Central memory CD8-positive, alpha-beta T cell (primary cell): ENCODE measurements around the gene UTP20.
A peak's percentile ranks its signal among the peaks of the same experiment; 100 is the strongest.

Experiments
- ATAC-seq: fragments of 150-1000 bp; cut with Tn5 transposase; replicated peaks from 2 replicates; pipeline ENCODE4 v1.10.0; 2022; ENCODE audit warnings: mild to moderate bottlenecking, moderate FRiP score, moderate number of reproducible peaks; ENCODE audit not compliant: poor library complexity, severe bottlenecking; ENCODE audit errors: extremely low read depth
- DNase-seq, 2 donors: peaks; one replicate each; pipeline ENCODE4 v3.0.0; 2021; ENCODE audit warnings: low spot score in 2 of 2
- H3K27ac Mint-ChIP-seq: one replicate; pipeline ENCODE4 v1.8.0; 2022; ENCODE audit warnings: low read depth, mild to moderate bottlenecking, moderate library complexity, mixed read lengths
- H3K27me3 Mint-ChIP-seq: one replicate; pipeline ENCODE4 v1.8.0; 2022; ENCODE audit warnings: mixed read lengths
- H3K36me3 Mint-ChIP-seq: one replicate; pipeline ENCODE4 v1.8.0; 2022; ENCODE audit warnings: mild to moderate bottlenecking, moderate library complexity, mixed read lengths; ENCODE audit not compliant: insufficient read depth
- H3K4me1 Mint-ChIP-seq: one replicate; pipeline ENCODE4 v1.8.0; 2022; ENCODE audit warnings: mixed read lengths
- H3K4me3 Mint-ChIP-seq: one replicate; pipeline ENCODE4 v1.8.0; 2022; ENCODE audit warnings: mild to moderate bottlenecking, moderate library complexity, mixed read lengths
- H3K9me3 Mint-ChIP-seq: one replicate; pipeline ENCODE4 v1.8.0; 2022; ENCODE audit warnings: mixed read lengths

The UTP20 gene

GRCh38 chr12:101280006-101280505 lies at the start of gene UTP20:
Gene UTP20 (plus strand): TSS chr12:101280105. CDS start chr12:101280283, 178 bp downstream.
- Mint-ChIP-seq H3K27ac (peak within 1 kb of the TSS; percentile 61), H3K27me3 (peaks cover 32% of the 10 kb centered on the region), H3K4me3 (peak within 1 kb of the TSS; percentile 91), H3K4me1 (no peaks in the 10 kb centered on the region), H3K36me3 (peaks cover 6% of the 10 kb centered on the region), H3K9me3 (no peaks in the 10 kb centered on the region)
- DNase-seq (peak; percentile 89 to 96), ATAC-seq (peak; percentile 97)

DNA sequence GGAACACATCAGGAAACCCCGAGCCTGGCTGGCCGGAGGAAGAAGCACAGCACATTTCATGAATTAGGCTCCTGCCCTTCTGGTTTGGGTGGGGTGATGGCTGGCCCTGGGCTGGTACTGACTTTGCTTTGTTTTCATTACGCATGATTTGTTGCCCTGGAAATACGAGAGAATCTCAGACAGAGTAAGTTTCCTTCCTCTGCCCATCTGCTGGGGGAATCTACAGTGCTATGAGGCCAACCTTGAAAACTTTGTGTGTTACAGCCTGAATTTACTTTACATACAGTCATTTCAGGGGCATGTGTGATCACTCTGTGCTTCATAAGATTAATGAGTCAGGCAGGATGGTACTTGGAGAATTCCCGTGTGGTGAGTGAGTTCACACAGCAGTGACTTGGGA lies 49.4 kb upstream of the UTP20 start:
- H3K36me3 Mint-ChIP-seq = no peaks in the 10 kb centered on the region
- no peaks in the 10 kb centered on the region for H3K9me3 Mint-ChIP-seq
- no peaks in the 10 kb centered on the region for H3K4me1 Mint-ChIP-seq
- no peak overlapping the region for H3K27ac Mint-ChIP-seq
- H3K27me3 Mint-ChIP-seq = peaks cover 41% of the 10 kb centered on the region
- H3K4me3 Mint-ChIP-seq = no peak overlapping the region
- ATAC-seq (no peak), DNase-seq (no peak)

DNA sequence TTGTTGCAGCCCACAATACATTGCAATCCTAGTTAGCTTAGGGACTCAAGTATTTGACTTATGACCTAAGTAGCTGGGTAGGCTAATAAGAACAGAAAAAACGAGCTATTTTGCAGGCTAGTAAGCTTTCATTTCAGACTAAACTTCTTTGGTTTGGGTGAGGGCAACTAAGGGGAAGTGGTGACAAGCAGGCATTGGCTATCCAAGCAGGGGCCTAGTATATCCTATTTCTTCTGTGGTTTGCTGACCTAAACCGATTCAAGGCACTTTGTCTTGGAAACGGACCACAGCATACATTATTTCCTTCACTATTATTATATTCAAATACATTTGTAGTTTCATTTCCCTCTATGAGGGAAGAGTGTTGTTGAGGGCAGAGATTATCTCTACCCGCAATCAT lies 48.3 kb upstream of the UTP20 start:
- DNase-seq (no peak), ATAC-seq (no peak)

DNA sequence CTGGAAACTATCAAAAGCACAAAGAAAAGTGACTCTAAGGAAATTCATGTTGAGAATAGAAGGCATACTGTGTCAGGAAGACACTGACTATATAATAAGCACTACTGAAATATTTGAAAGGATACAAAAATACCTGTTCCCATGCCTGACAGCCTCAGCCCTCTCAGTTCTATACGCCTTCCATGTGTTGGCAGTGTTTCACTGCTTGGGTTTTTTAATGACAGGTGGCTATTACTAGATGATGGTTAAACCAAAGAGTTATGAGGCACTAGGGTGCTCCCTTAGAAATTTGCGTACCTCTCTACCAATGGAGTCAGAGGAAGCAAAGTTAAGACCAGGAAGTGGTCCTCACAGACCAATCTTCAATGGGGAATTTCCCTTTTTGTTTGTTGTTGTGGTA lies 44.2 kb upstream of the UTP20 start:
- H3K36me3 Mint-ChIP-seq = no peaks in the 10 kb centered on the region
- H3K9me3 Mint-ChIP-seq = no peaks in the 10 kb centered on the region
- peaks cover 57% of the 10 kb centered on the region for H3K27me3 Mint-ChIP-seq
- DNase-seq = no peak
- ATAC-seq = no peak
- no peaks in the 10 kb centered on the region for H3K4me1 Mint-ChIP-seq
- no peak overlapping the region for H3K4me3 Mint-ChIP-seq
- no peak overlapping the region for H3K27ac Mint-ChIP-seq

More for the DNA sequence above, 48.3 kb upstream of the UTP20 start:
- no peak overlapping the region for H3K4me3 Mint-ChIP-seq
- no peaks in the 10 kb centered on the region for H3K36me3 Mint-ChIP-seq
- H3K4me1 Mint-ChIP-seq = no peaks in the 10 kb centered on the region
- H3K27me3 Mint-ChIP-seq = peaks cover 38% of the 10 kb centered on the region
- H3K9me3 Mint-ChIP-seq = no peaks in the 10 kb centered on the region
- H3K27ac Mint-ChIP-seq = no peak overlapping the region

DNA sequence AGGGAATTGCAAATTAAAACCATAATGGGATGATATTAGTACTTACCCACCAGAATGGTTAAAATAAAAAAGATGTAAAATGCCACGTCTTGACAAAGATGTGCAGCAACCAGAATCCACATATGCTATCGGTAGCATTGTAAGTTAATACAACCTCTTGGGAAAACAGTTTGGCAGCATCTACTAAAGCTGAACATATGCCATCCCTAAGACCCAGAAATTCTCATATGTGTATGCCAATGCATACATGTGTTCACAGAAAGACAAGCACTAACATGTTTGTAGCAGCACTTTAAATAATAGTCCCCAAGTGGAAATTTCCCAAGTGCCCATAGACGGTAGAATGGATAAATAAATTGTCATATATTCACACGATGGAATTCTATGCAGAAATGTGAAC lies 41.6 kb upstream of the UTP20 start:
- H3K4me1 Mint-ChIP-seq = no peaks in the 10 kb centered on the region

DNA sequence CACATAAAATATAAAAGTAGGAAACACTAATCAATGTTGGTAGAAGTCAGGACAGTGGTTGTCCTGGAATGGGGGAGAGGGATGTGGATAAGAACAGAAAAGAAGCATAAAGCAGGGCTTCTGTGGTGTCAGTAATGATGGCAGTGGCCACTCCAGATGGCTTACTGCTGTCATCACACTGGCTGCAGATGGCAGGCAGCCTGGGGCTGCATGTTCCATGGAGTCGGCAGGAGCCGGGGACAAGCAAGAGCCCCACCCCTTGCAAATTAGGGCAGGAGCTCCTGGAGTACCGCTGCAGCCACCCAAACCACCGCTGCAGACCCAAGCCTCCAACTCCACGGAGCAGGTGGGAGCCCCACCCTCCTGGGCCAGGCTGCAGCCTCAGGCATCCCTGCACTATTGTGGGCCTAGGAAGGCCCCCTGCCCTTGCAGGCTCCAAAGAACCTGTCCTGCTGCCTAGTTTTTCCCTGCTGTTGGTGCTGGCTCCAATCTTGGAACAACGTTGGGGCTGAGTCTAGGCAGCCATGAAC lies 41.0 kb upstream of the UTP20 start:
- no peak overlapping the region for H3K27ac Mint-ChIP-seq
- DNase-seq (no peak), ATAC-seq (no peak)
- H3K4me3 Mint-ChIP-seq = no peak overlapping the region
- no peaks in the 10 kb centered on the region for H3K9me3 Mint-ChIP-seq
- H3K4me1 Mint-ChIP-seq = no peaks in the 10 kb centered on the region
- peaks cover 38% of the 10 kb centered on the region for H3K27me3 Mint-ChIP-seq
- no peaks in the 10 kb centered on the region for H3K36me3 Mint-ChIP-seq

More for the DNA sequence above, 41.6 kb upstream of the UTP20 start:
- H3K4me3 Mint-ChIP-seq = no peak overlapping the region
- H3K9me3 Mint-ChIP-seq = no peaks in the 10 kb centered on the region
- DNase-seq = no peak
- H3K27ac Mint-ChIP-seq = no peak overlapping the region
- no peak for ATAC-seq
- no peaks in the 10 kb centered on the region for H3K36me3 Mint-ChIP-seq
- peaks cover 44% of the 10 kb centered on the region for H3K27me3 Mint-ChIP-seq

GRCh38 chr12:101243074-101243473 lies 36.8 kb upstream of the UTP20 start:
- Mint-ChIP-seq H3K4me1 (no peaks in the 10 kb centered on the region), H3K27ac (no peak overlapping the region), H3K36me3 (no peaks in the 10 kb centered on the region), H3K27me3 (peaks cover 10% of the 10 kb centered on the region), H3K4me3 (no peak overlapping the region), H3K9me3 (no peaks in the 10 kb centered on the region)
- no peak for ATAC-seq
- no peak for DNase-seq

- DNase-seq (no peak), ATAC-seq (no peak)
- no peaks in the 10 kb centered on the region for H3K4me1 Mint-ChIP-seq
- H3K27me3 Mint-ChIP-seq = peaks cover 5% of the 10 kb centered on the region
- no peaks in the 10 kb centered on the region for H3K36me3 Mint-ChIP-seq
- H3K4me3 Mint-ChIP-seq = no peak overlapping the region
- H3K9me3 Mint-ChIP-seq = no peaks in the 10 kb centered on the region
- H3K27ac Mint-ChIP-seq = no peak overlapping the region
Measured at GRCh38 chr12:101243616-101244015, 36.3 kb upstream of the UTP20 start.

- H3K9me3 Mint-ChIP-seq = peaks cover 5% of the 10 kb centered on the region
- ATAC-seq = no peak
- no peak for DNase-seq
- no peaks in the 10 kb centered on the region for H3K4me1 Mint-ChIP-seq
- H3K4me3 Mint-ChIP-seq = no peak overlapping the region
- no peak overlapping the region for H3K27ac Mint-ChIP-seq
- peaks cover 10% of the 10 kb centered on the region for H3K27me3 Mint-ChIP-seq
- H3K36me3 Mint-ChIP-seq = peaks cover 2% of the 10 kb centered on the region
Measured at GRCh38 chr12:101256266-101256665, 23.6 kb upstream of the UTP20 start.

DNA sequence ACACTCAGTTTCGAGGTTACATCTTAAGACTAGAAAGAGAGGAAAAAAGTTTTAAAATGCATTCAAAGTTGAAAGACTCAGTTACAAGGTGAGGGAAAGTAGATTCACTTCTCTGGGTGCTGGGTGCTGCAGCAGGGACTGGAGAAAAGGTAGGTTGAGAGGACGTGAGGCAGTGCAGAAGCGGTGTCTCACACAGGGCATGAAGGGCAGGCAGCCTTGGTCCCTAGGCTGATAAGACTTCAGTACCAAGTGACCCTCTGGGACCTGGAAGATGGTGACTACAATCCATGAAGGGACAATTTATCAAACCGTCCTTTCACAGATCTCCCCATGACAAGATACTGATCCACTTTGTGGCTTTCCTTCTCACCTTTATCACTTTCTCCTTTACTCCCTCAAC lies 22.5 kb upstream of the UTP20 start:
- no peak overlapping the region for H3K27ac Mint-ChIP-seq
- peaks cover 5% of the 10 kb centered on the region for H3K9me3 Mint-ChIP-seq
- ATAC-seq (no peak), DNase-seq (no peak)
- H3K4me1 Mint-ChIP-seq = no peaks in the 10 kb centered on the region
- H3K27me3 Mint-ChIP-seq = peaks cover 8% of the 10 kb centered on the region
- H3K4me3 Mint-ChIP-seq = no peak overlapping the region
- H3K36me3 Mint-ChIP-seq = peaks cover 2% of the 10 kb centered on the region

GRCh38 chr12:101267111-101267510 lies 12.8 kb upstream of the UTP20 start:
- H3K4me1 Mint-ChIP-seq = no peaks in the 10 kb centered on the region
- DNase-seq = no peak

GRCh38 chr12:101276433-101276832 lies 3.5 kb upstream of the UTP20 start:
- Mint-ChIP-seq H3K27me3 (peaks cover 47% of the 10 kb centered on the region), H3K9me3 (no peaks in the 10 kb centered on the region), H3K4me3 (no peak overlapping the region), H3K27ac (no peak overlapping the region), H3K36me3 (peaks cover 3% of the 10 kb centered on the region), H3K4me1 (no peaks in the 10 kb centered on the region)
- DNase-seq = no peak
- ATAC-seq = no peak

More at GRCh38 chr12:101267111-101267510, 12.8 kb upstream of the UTP20 start:
- Mint-ChIP-seq H3K27ac (no peak overlapping the region), H3K36me3 (peaks cover 2% of the 10 kb centered on the region), H3K4me3 (no peak overlapping the region), H3K9me3 (no peaks in the 10 kb centered on the region), H3K27me3 (peaks cover 81% of the 10 kb centered on the region)
- no peak for ATAC-seq

- Mint-ChIP-seq H3K27ac (no peak overlapping the region), H3K9me3 (no peaks in the 10 kb centered on the region), H3K27me3 (peaks cover 36% of the 10 kb centered on the region), H3K4me1 (no peaks in the 10 kb centered on the region), H3K4me3 (no peak overlapping the region), H3K36me3 (peaks cover 3% of the 10 kb centered on the region)
- ATAC-seq (no peak), DNase-seq (no peak)
Measured at GRCh38 chr12:101277443-101277842, 2.5 kb upstream of the UTP20 start.
